AG04449 (cell line): ENCODE measurements around the gene HOXA11.

Experiments
- CTCF ChIA-PET: fragments of 350-600 bp; formaldehyde crosslinking; extraction: SDS; loops from one replicate; lab custom pipeline; 2021; ENCODE audit warnings: antibody characterized with exemption; lab: Yijun Ruan, JAX
- POLR2A ChIA-PET: fragments of 400-600, 350-600 bp; formaldehyde crosslinking; extraction: SDS; loops from one replicate; lab custom pipeline; 2020; ENCODE audit warnings: antibody characterized with exemption, inconsistent platforms; lab: Yijun Ruan, JAX
- DNase-seq: peaks from one replicate; pipeline ENCODE4 v3.0.0-alpha.2; 2010; ENCODE audit warnings: low read depth, low spot score
- H3K4me3 ChIP-seq: 2 replicates; pipeline ENCODE4 v1.5.1; 2011; ENCODE audit warnings: low read depth, mild to moderate bottlenecking, control low read depth, low read length
- TF ChIP-seq, protein P1 (sequence below): IDR thresholded peaks from one replicate; pipeline ENCODE4 v1.5.1; 2011; ENCODE audit warnings: mild to moderate bottlenecking, moderate library complexity, low read length, control low read depth, inconsistent platforms; ENCODE audit not compliant: insufficient read depth; ENCODE audit errors: missing control alignments

Gene HOXA11

DNA sequence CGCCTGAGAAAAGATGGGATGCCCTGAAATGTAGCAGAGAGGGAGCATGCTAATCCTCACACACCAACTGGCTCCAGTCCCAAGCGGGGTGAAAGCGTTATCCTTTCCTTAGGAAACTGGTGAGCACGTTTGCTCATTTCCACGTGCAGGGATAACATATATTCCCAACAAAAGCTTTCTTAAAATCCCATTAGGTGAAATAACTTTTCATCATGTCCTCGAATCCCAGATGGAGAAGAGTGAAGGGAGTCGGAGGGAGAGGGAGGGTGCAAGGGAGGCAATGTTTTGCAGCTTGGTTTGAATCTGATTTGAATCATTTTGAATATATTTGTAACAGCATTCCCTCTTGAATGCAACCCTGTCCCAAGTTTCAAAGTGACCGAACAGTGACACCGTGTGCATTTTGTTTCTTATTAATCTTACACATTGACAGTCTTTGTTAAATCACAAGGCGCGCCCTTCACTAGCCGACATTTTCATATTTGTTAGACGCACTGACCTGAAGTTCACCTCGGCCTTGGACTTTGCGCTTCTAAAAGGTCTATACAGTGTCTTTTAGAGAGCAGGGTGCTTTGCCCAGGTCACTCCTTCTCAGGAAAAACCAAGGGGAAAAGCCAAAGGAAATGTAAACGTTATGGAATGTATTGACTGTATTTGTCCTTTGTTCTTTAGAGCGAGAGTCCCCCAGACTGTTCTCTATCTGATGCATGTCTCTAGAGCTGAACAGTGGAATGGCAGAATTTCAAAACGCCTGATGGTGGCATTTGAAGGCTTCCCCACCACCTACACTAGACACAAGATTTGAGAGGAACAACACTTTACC is 51.4 kb downstream of the HOXA11 start:
- ChIA-PET CTCF (interaction anchor here (0.9 to 1.2 kb wide), 2 partner anchors 19 to 446 kb away, joined by 3 read pairs; no protein-coding TSS in a partner anchor), POLR2A (interaction anchor here (1.0 kb wide), 1 partner anchor 35 kb away, joined by 3 read pairs; no protein-coding TSS in a partner anchor)
- no peak overlapping the region for H3K4me3 ChIP-seq
- TF ChIP-seq, protein P1, sequence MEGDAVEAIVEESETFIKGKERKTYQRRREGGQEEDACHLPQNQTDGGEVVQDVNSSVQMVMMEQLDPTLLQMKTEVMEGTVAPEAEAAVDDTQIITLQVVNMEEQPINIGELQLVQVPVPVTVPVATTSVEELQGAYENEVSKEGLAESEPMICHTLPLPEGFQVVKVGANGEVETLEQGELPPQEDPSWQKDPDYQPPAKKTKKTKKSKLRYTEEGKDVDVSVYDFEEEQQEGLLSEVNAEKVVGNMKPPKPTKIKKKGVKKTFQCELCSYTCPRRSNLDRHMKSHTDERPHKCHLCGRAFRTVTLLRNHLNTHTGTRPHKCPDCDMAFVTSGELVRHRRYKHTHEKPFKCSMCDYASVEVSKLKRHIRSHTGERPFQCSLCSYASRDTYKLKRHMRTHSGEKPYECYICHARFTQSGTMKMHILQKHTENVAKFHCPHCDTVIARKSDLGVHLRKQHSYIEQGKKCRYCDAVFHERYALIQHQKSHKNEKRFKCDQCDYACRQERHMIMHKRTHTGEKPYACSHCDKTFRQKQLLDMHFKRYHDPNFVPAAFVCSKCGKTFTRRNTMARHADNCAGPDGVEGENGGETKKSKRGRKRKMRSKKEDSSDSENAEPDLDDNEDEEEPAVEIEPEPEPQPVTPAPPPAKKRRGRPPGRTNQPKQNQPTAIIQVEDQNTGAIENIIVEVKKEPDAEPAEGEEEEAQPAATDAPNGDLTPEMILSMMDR, result no peak
- no peak for DNase-seq

DNA sequence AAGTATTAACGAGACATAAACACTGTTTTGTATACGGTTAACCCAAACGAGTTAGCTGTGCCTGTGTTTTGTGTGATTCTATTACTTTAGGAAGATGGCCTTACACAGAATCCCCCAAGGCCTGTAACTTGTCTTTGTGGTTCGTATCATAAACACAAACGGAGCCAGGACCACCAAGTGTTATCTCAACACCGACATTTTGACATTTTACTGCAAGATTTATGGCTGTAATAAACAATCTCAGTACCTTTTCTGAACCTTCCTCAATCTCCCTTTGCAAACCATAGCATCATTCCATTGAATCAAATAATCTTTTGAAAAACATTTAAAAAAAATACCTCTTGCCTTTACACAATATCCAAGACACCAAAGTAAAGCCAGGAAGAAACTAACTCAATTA is 52.1 kb downstream of the HOXA11 start:
- ChIA-PET CTCF (interaction anchor here (1.2 to 2.5 kb wide), 3 partner anchors 11 to 446 kb away, joined by 3 to 19 read pairs (median 16); partner anchors contain the start of gene HOXA5), POLR2A (no interaction called here)
- no peak for DNase-seq
- no peak overlapping the region for H3K4me3 ChIP-seq
- TF ChIP-seq, protein P1, result no peak

DNA sequence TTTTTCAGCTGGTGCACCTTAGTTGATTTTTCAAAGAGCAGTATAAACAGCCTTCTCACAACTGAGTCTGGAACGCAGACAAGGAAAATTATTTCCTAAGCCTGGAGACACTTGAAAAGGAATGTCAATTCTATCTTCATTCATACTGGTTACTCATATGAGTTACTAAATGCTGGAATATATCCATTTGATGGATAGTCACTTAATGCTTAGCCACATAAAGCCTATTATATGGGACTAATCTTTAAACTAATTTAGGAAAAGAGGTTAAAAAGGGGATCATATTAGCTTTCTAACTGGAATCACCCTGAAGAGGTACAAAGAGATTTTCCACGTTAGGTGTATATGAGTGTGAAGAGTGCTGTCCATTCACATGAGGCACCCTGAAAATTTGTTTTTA is 52.8 kb downstream of the HOXA11 start:
- H3K4me3 ChIP-seq, result no peak overlapping the region
- TF ChIP-seq, protein P1, result no peak
- CTCF ChIA-PET, result interaction anchor here (1.1 to 3.4 kb wide), 9 partner anchors 12 to 465 kb away, joined by 3 to 32 read pairs (median 6); partner anchors contain the start of genes HOXA3 and HOXA5
- DNase-seq, result no peak
- POLR2A ChIA-PET, result no interaction called here

DNA sequence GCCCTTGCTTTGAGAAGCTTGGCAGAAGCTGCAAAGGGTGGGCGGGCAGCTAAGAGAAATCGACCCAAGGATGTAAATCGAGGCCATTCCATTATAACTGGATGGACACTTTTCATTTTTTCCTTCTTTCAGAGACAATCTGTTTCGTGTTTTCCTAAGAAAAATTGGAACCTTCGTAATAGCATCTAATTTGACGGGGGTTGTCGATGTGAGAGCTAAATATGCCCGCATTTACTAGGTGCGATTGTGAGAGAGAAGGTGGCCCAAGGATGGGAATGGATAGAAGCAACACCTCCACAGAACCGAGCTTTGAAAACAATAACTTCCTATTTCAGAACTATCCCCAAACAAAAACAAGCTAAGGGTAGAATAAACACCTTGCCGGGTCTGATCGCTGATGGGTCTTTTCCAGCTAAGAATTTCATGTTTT is 53.6 kb downstream of the HOXA11 start:
- POLR2A ChIA-PET, result interaction anchor here (1.3 to 1.6 kb wide), 2 partner anchors 20 to 35 kb away, joined by 5 to 6 read pairs; no protein-coding TSS in a partner anchor
- CTCF ChIA-PET, result interaction anchor here (0.8 to 3.4 kb wide), 13 partner anchors 10 to 1239 kb away, joined by 3 to 32 read pairs (median 5); partner anchors contain the start of genes HOXA3 and HOXA5
- H3K4me3 ChIP-seq, result peak overlapping the region; percentile 68
- TF ChIP-seq, protein P1, result no peak
- no peak for DNase-seq
